Amniotic stem cell (primary cell): ENCODE data around the gene PLCD1.

Source experiments
- DNase-seq: peaks from one replicate; lab custom pipeline; 2025; lab: John Stamatoyannopoulos, UW

The PLCD1 gene

GRCh38 chr3:37964146-37964545 lies 65.3 kb downstream of the PLCD1 start:
- no peak for DNase-seq

- no peak for DNase-seq
These were observed 65.8 kb downstream of the PLCD1 start for GRCh38 chr3:37963635-37964034.

GRCh38 chr3:37963016-37963415 lies 66.4 kb downstream of the PLCD1 start:
- DNase-seq: peak; percentile 33

- no peak for DNase-seq
These were observed 67.6 kb downstream of the PLCD1 start for GRCh38 chr3:37961622-37962431.

GRCh38 chr3:37957539-37957936 lies 71.9 kb downstream of the PLCD1 start:
- DNase-seq: no peak
